ENCODE results near the gene RXFP1.

GRCh38 chr4:158530381-158530780, 8.7 kb downstream of the RXFP1 start:
- TF ChIP-seq CTCF (conservative IDR thresholded peaks at IDR 0.05) (no peak), ZFX (IDR thresholded peaks at IDR 0.05) (no peak)

Measured in C4-2B (cell line).